ENCODE results near the gene PLAAT5. TPM values are rescaled to one million over a fixed set of nuclear protein-coding genes. Genes with fewer than 3 reads are reported as not detected.

Gene PLAAT5
- total and polyA plus RNA-seq, 2 donors (not counting 1 experiment from before 2014, with no cell fraction given): 0.07 to 0.50 TPM

- Histone ChIP-seq H3K36me3 (ENCODE audit: control insufficient read depth, insufficient read depth, low read length) (no peaks in the 10 kb centered on the region), H2AFZ (ENCODE audit: low read length) (no peak overlapping the region), H3K9ac (ENCODE audit: insufficient read depth, low read length) (no peak overlapping the region), H3K27ac (ENCODE audit: insufficient read depth, low read length) (no peak overlapping the region), H3K9me3 (ENCODE audit: control insufficient read depth, insufficient read depth, low read depth, low read length) (no peaks in the 10 kb centered on the region), H3K4me1 (ENCODE audit: control insufficient read depth, extremely low read depth, insufficient read depth, low read length) (no peaks in the 10 kb centered on the region), H3K4me2 (ENCODE audit: extremely low read depth, insufficient read depth, low read length) (no peak overlapping the region), H3K27me3 (ENCODE audit: control insufficient read depth, insufficient read depth, low read length) (peaks cover 25% of the 10 kb centered on the region), H3K79me2 (ENCODE audit: control insufficient read depth, insufficient read depth, low read length) (no peaks in the 10 kb centered on the region), H4K20me1 (ENCODE audit: control insufficient read depth, extremely low read depth, insufficient read depth, low read length) (no peaks in the 10 kb centered on the region), H3K4me3 (replicated peaks in 1 of 4; ENCODE audit: control extremely low read depth in 1 of 4, insufficient read depth in 1 of 4, low read depth in 3 of 4, low read length in 4 of 4) (no peak overlapping the region)
- DNase-seq (ENCODE audit: low read depth in 2 of 2): peak in 1 of 2 donors; percentile 28
- no peak for TF ChIP-seq EZH2 (IDR thresholded peaks at IDR 0.05; ENCODE audit: low read length, missing control alignments)
These were observed 2.2 kb downstream of the PLAAT5 start for GRCh38 chr11:63488789-63489188.

DNA sequence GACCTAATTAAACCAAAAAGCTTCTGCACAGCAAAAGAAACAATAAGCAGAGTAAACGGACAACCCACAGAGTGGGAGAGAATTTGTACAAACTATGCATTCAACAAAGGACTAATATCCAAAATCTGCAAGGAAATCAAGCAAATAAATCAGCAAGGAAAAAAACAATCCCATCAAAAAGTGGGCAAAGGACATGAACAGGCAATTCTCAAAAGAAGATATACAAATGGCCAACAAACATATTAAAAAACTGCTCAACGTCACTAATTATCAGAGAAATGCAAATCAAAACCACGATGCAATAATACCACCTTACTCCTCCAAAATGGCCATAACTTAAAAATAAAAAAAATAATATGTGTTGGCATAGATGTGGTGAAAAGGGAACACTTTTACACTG is 5.2 kb downstream of the PLAAT5 start:
- Histone ChIP-seq H3K27me3 (ENCODE audit: control insufficient read depth, insufficient read depth, low read length) (peaks cover 12% of the 10 kb centered on the region), H2AFZ (ENCODE audit: low read length) (no peak overlapping the region), H3K4me1 (ENCODE audit: control insufficient read depth, extremely low read depth, insufficient read depth, low read length) (no peaks in the 10 kb centered on the region), H4K20me1 (ENCODE audit: control insufficient read depth, extremely low read depth, insufficient read depth, low read length) (no peaks in the 10 kb centered on the region), H3K9me3 (ENCODE audit: control insufficient read depth, insufficient read depth, low read depth, low read length) (no peaks in the 10 kb centered on the region), H3K4me3 (replicated peaks in 1 of 4; ENCODE audit: control extremely low read depth in 1 of 4, insufficient read depth in 1 of 4, low read depth in 3 of 4, low read length in 4 of 4) (no peak overlapping the region), H3K27ac (ENCODE audit: insufficient read depth, low read length) (no peak overlapping the region), H3K36me3 (ENCODE audit: control insufficient read depth, insufficient read depth, low read length) (no peaks in the 10 kb centered on the region), H3K9ac (ENCODE audit: insufficient read depth, low read length) (no peak overlapping the region), H3K4me2 (ENCODE audit: extremely low read depth, insufficient read depth, low read length) (no peak overlapping the region), H3K79me2 (ENCODE audit: control insufficient read depth, insufficient read depth, low read length) (no peaks in the 10 kb centered on the region)
- no peak for DNase-seq (ENCODE audit: low read depth in 2 of 2)
- TF ChIP-seq, protein P1, sequence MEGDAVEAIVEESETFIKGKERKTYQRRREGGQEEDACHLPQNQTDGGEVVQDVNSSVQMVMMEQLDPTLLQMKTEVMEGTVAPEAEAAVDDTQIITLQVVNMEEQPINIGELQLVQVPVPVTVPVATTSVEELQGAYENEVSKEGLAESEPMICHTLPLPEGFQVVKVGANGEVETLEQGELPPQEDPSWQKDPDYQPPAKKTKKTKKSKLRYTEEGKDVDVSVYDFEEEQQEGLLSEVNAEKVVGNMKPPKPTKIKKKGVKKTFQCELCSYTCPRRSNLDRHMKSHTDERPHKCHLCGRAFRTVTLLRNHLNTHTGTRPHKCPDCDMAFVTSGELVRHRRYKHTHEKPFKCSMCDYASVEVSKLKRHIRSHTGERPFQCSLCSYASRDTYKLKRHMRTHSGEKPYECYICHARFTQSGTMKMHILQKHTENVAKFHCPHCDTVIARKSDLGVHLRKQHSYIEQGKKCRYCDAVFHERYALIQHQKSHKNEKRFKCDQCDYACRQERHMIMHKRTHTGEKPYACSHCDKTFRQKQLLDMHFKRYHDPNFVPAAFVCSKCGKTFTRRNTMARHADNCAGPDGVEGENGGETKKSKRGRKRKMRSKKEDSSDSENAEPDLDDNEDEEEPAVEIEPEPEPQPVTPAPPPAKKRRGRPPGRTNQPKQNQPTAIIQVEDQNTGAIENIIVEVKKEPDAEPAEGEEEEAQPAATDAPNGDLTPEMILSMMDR (conservative IDR thresholded peaks at IDR 0.05 in 1 of 2, IDR thresholded peaks at IDR 0.05 in 1 of 2; ENCODE audit: low read depth in 1 of 2, low read length in 2 of 2): no peak
- TF ChIP-seq EZH2 (IDR thresholded peaks at IDR 0.05; ENCODE audit: low read length, missing control alignments): no peak

DNA sequence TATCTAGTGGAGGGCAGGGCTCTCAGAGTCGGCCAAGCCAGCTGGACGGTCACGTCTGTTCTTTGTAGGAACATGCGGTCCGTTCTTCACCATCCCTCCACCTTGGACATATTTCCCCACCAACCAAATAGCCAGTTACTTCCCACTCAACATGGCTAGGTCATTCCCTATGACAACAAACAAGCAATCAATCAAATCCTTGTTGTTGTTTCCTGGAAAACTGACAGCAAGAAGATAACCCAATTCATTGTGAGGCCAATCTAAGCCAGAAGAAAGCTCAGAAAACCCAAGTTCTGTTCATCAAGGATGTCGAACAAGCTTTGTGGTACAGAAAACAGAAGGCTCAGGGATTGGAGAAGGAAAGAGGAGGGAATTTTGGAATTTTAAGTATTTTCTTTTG is 10.9 kb downstream of the PLAAT5 start:
- Histone ChIP-seq H3K4me3 (replicated peaks in 1 of 4; ENCODE audit: control extremely low read depth in 1 of 4, insufficient read depth in 1 of 4, low read depth in 3 of 4, low read length in 4 of 4) (no peak overlapping the region), H2AFZ (ENCODE audit: low read length) (no peak overlapping the region), H4K20me1 (ENCODE audit: control insufficient read depth, extremely low read depth, insufficient read depth, low read length) (no peaks in the 10 kb centered on the region), H3K4me2 (ENCODE audit: extremely low read depth, insufficient read depth, low read length) (no peak overlapping the region), H3K4me1 (ENCODE audit: control insufficient read depth, extremely low read depth, insufficient read depth, low read length) (no peaks in the 10 kb centered on the region), H3K9ac (ENCODE audit: insufficient read depth, low read length) (no peak overlapping the region), H3K79me2 (ENCODE audit: control insufficient read depth, insufficient read depth, low read length) (no peaks in the 10 kb centered on the region), H3K9me3 (ENCODE audit: control insufficient read depth, insufficient read depth, low read depth, low read length) (no peaks in the 10 kb centered on the region), H3K36me3 (ENCODE audit: control insufficient read depth, insufficient read depth, low read length) (no peaks in the 10 kb centered on the region), H3K27me3 (ENCODE audit: control insufficient read depth, insufficient read depth, low read length) (no peaks in the 10 kb centered on the region), H3K27ac (ENCODE audit: insufficient read depth, low read length) (no peak overlapping the region)
- TF ChIP-seq, protein P1 (conservative IDR thresholded peaks at IDR 0.05 in 1 of 2, IDR thresholded peaks at IDR 0.05 in 1 of 2; ENCODE audit: low read depth in 1 of 2, low read length in 2 of 2): no peak
- TF ChIP-seq EZH2 (IDR thresholded peaks at IDR 0.05; ENCODE audit: low read length, missing control alignments): no peak
- no peak for DNase-seq (ENCODE audit: low read depth in 2 of 2)
